Fibroblast of villous mesenchyme (primary cell): Measurements from ENCODE around the gene PLXNC1. TPM values are rescaled to one million over a fixed set of nuclear protein-coding genes. Genes with fewer than 3 reads are reported as not detected.

Source experiments
- DNase-seq: peaks from one replicate; pipeline ENCODE4 v3.0.0-alpha.2; 2010; ENCODE audit warnings: low read depth
- H3K4me3 ChIP-seq: 2 replicates; pipeline ENCODE4 v1.5.1; 2011; ENCODE audit warnings: low read depth, mild to moderate bottlenecking, low read length
- CTCF ChIP-seq: IDR thresholded peaks from 2 replicates; pipeline ENCODE4 v1.5.1; 2012; ENCODE audit warnings: low read depth, mild to moderate bottlenecking, low read length; ENCODE audit not compliant: insufficient read depth
- total RNA-seq: library from RNA; depleted of rRNA; stranded (reverse); fragments of >200 nt; gene quantifications from 2 replicates; pipeline ENCODE4 v1.2.3, GENCODE V29; 2012

The PLXNC1 gene
- total RNA-seq, 1 donor = 0.86 TPM

- TF ChIP-seq CTCF = no peak
- no peak overlapping the region for H3K4me3 ChIP-seq
- no peak for DNase-seq
These were observed 36.8 kb downstream of the PLXNC1 start for GRCh38 chr12:94184995-94185719.

GRCh38 chr12:94185801-94186200 is 37.4 kb downstream of the PLXNC1 start:
- DNase-seq = no peak
- no peak overlapping the region for H3K4me3 ChIP-seq
- no peak for TF ChIP-seq CTCF

GRCh38 chr12:94186278-94187241 is 38.2 kb downstream of the PLXNC1 start:
- no peak for TF ChIP-seq CTCF
- peak overlapping the region; percentile 36 for H3K4me3 ChIP-seq
- peak; percentile 56 for DNase-seq

GRCh38 chr12:94187361-94187760 is 39.0 kb downstream of the PLXNC1 start:
- TF ChIP-seq CTCF = no peak
- DNase-seq = no peak
- H3K4me3 ChIP-seq = no peak overlapping the region

GRCh38 chr12:94190623-94191022 is 42.2 kb downstream of the PLXNC1 start:
- no peak for TF ChIP-seq CTCF
- no peak overlapping the region for H3K4me3 ChIP-seq
- DNase-seq = no peak

- no peak overlapping the region for H3K4me3 ChIP-seq
- DNase-seq = no peak
- TF ChIP-seq CTCF = no peak
These were observed 42.6 kb downstream of the PLXNC1 start for GRCh38 chr12:94191023-94191422.
